GM19372 (cell line): ENCODE results near the gene PRCC.

Source experiments
- ATAC-seq: cut with Tn5 transposase; IDR thresholded peaks from one replicate; pipeline ENCODE4 v1.9.1; 2021; ENCODE audit warnings: mild to moderate bottlenecking, low read depth, moderate library complexity; ENCODE audit not compliant: unreplicated experiment

Gene PRCC

DNA sequence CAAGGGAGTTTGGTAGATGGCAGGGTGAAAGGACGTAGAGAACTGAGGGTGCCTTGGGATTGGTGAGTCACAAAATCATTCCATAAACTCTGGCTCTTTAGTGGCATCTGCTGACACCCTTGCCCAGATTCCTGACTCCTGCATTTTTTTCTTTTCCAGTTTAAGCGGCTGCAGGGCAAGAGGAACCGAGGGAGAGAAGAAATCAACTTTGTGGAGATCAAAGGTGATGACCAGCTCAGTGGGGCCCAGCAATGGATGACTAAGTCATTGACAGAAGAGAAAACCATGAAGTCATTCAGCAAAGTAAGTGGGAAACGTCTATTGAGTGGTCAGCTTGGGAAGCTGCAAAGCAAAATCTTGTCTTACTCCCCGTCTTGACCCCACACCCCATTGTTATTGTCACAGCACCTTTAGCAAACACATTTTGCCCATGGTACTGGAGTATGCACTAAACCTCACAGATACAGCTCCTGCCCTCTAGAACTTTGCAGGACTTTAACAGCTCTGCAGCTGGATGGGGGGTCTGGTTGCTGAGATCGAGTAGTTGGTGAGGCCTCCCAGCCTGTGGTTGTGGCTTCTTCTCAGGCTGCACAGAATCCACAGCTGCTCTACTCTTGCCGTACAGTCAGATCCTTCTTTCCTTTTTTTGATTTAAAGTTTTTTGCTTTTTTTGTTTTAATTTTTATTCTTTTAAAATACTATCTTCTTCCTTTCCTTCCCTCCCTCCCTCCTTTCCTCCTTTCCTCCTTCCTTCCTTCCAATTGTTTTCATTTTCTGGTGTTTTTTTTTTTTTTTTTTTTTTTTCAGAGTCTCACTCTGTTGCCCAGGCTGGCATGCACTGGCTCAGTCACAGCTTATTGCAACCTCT lies 27.4 kb downstream of the PRCC start:
- no peak for ATAC-seq

GRCh38 chr1:156795374-156795733 lies 28.0 kb downstream of the PRCC start:
- ATAC-seq, result no peak

- no peak for ATAC-seq
Observed at GRCh38 chr1:156795787-156796186, 28.5 kb downstream of the PRCC start.

DNA sequence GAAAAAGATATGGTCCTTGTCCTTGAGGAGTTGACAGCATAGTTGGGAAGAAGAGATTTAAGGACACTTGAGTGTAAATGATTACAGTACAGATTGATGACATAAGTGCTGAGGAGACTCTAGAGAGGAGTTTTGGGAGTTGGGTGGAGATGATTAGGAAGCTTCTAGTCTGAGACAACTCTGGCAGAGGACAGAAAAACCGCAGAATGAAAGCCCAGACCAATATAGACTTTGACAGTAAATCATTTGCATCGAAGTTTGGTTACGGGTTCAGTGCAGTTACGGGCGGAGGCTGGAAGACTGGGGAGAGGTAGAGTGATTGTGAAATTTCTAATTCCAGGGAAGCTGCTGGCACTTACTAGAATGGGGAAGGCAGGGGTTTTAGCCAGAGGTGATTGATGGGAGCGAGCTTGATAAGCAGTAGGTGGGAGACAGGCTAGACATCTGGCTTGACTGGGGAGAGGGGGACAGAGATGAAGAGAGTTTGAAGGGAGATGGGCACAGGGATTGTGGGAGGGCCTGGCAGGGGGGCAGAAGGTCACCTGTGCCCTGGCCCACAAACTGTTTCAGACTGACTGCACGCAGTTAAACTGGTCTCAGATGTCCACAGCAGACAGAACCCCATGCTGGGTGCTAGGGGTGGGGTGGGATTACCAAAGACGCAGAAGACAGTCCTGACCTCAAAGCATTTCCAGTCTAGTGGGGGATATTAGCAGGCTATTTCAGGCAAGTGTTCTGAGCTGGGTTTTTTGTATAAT lies 29.2 kb downstream of the PRCC start:
- ATAC-seq, result no peak

DNA sequence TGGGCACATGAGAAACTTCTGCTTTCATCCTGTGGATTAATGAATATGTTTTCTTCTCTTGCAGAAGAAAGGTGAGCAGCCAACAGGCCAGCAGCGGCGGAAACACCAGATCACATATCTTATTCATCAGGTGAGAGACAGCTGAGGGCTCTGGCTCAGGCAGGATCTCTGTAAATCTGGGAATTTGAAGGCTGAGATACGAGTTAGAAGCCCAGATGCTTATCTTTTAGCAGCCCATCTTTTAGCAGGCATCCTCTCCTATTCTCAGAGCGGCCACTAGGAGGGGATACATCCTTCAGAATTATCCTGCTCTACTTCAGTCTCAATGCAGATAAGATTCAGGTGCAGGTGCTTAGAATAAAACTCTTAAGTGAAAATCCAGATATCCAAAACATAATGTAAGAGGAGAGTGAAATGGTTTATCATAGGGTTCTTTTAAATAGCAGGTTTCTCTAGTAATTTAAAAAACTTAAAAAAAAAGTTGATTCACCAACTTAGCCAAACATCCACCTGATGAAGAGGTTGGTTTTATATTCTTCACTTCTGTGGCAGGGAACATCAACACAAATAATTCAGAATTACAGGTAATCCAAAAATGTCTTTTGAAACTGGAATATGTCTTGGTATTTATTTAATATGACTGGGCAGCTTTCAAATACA lies 30.0 kb downstream of the PRCC start:
- no peak for ATAC-seq

GRCh38 chr1:156801409-156802121 lies 34.2 kb downstream of the PRCC start:
- ATAC-seq, result no peak

DNA sequence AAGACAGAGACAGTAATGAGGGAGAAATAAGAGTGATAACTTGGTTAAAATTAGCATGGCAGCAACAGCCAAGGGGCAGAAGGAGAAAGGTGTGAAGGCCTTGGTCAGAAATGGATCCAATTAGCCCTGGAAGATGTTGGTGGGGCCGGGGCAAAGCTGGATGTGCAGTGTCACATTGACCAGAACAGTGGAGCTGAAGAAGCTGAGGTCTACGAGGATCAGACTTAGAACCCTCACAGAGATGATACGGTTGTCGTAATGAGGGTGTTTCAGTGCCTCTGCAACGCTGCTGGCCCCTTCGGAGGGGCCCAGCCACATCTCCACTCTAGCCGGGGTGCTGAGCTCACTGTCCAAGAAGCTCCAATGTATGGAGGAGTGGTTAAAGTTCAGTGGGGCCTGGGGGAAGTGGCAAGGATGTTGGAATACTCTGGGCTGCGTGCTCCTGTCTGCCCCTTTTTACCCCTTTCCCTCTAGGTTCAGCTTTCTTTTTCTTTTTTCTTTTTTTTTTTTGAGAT lies 35.1 kb downstream of the PRCC start:
- no peak for ATAC-seq

GRCh38 chr1:156803086-156803851 lies 35.9 kb downstream of the PRCC start:
- no peak for ATAC-seq

DNA sequence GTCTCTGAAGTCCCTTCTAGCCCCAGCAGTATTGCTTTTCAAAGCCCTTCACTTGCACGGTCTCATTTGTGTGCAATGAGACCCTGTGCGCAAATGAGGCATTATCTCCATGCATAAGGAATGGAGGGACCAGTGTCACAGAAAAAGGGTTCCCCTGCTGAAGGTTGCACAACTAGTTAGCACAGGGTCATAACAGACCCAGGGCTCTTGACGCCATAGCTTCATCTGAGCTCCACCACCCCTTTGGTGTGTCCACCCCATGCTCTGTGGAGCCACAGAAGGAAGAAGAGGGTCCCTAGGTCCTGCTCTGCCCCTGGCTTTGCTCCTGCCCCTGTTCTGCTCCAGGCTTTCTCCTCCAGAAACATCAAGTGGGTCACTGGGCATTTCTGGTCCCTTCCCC lies 36.7 kb downstream of the PRCC start:
- ATAC-seq, result no peak

DNA sequence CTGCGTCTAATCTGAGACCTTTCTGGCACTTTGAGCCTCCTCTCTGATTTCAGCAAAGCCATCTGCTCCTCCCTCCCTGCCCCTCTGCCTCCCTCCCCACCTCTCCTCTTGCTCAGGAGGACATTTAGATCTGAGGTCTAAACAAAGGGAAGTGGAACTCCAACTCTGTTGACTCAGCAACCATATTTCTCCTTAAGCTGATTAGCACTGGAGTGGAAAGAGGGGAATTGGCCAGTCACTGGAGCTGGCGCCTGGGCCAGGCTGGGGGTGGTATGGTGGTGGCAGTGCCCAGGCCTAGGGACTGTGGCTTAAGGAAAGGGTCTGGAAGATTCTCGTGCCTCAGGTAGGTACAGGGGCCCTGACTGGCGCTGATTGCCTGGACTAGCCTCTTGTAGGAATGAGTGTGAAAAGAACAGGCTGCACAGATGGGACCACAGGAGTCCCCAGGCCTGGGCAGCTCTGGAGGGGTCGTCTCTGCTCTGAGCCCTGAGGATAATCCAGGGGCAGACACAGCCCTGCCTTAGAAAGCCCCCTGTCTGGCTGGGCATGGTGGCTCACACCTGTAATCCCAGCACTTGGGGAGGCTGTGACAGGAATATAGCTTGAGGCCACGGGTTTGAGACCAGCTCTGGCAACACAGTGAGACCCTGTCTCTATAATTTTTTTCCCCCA lies 37.4 kb downstream of the PRCC start:
- ATAC-seq, result no peak

GRCh38 chr1:156805766-156806511 lies 38.6 kb downstream of the PRCC start:
- no peak for ATAC-seq

GRCh38 chr1:156806512-156807440 lies 39.4 kb downstream of the PRCC start:
- ATAC-seq, result no peak

- no peak for ATAC-seq
Observed at GRCh38 chr1:156807627-156808026, 40.3 kb downstream of the PRCC start.

DNA sequence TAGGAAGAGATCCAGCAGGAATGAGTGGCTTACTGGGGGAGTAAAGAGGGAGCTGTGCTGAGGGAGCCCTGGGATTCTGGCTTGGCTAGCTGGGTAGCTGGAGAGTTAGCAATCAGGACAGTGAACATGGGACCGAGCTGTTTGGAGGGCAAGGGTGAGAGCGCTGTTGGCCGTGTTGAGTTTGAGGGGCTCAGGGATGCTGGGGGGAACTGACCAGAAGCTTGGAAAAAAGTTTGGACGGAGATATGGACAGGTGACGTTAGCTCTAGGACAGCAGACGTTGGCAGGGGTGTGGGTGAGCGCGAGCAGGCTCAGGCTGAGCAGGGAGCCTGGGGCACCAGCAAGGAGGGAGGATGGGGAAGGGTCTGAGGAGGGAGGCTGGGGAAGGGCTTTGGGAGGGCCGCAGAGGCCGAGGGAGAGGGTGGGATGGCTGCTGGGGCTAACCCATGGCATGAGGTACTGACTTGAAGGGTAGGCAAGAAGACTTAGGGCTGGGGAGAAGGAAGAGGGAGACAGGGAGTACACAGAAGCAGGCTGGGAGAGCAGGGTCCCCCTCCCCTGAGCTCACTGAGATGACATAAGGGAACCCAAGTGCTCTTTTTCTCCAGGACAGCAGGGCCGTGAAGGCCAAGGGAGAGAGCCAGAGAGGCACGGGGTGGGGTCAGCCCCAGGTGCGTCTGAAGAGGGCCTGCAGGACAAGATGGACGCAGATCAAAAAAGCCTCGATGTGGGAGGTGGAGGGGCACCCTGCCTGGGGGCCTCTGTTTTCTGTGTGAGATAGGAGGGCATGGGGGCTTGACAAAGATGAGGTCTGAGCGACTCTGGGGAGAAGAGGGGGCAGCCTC lies 41.1 kb downstream of the PRCC start:
- ATAC-seq, result no peak

DNA sequence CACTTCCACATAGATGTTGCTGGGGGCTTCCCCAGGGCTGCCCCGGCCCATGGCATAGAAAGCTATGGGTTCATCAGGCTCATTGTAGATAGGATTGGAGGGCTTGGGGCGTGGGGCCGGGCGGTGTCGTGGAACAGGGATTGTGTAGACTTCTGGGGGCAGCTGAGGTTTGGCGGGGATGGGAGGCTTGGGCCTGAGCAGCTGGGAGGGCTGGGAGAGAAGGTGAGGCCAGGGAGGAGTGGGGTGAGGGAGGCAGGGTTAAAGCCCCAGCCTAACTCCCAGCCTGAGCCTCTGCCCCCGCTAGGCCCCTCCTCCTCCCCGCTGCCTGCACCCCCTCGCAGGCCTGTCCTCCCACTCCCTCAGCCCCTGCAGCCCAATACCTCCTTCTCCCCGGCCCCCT lies 41.9 kb downstream of the PRCC start:
- ATAC-seq, result no peak

DNA sequence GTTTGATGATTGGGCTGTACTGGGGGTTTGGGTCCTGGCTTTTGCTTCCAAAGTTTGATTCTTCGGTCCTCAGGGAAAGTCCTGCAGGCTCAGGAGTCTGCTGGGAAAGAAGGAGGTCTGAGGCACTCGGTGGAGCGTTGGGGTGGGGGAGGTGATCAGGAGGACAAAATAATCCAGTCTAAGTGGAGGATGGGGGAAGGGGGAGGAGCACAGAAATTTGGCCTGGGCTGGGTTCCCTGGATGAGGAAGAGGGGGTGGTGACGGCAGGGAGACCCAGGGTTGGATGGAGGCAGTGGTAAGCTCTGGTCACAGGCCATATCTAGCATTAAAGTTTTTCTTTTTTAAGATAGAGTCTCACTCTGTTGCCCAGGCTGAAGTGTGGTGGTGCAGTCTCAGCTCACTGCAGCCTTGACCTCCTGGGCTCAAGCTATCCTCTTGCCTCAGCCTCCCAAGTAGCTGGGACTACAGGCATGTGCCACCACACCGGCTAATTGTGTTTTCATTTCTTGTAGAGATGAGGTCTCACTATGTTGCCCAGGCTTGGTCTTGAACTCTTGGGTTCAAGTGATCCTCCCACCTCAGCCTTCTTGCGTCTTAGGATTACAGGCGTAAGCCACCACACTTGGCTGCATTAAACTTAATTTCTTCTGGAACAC lies 42.5 kb downstream of the PRCC start:
- ATAC-seq, result no peak
